Thyroid gland (tissue), 4 donors: ENCODE measurements around the gene CHRNB1.

ENCODE experiments used
- CTCF ChIP-seq, 6 experiments: fragments of 200-600 bp in 3 of 6; fragments of 450-650 bp in 3 of 6; sonication (generic) in 3 of 6; IDR thresholded peaks; one replicate each; pipeline ENCODE4 v1.5.1; 2016 to 2019; ENCODE audit warnings: antibody characterized with exemption in 6 of 6, mild to moderate bottlenecking in 2 of 6, inconsistent platforms in 1 of 6, moderate library complexity in 1 of 6
- POLR2A ChIP-seq, 2 donors: fragments of 450-650 bp; IDR thresholded peaks; one replicate each; pipeline ENCODE4 v1.6.1; 2017; ENCODE audit warnings: antibody characterized with exemption in 2 of 2, mild to moderate bottlenecking in 2 of 2, moderate library complexity in 1 of 2

- TF ChIP-seq CTCF (IDR thresholded peaks at IDR 0.05), result no peak
- TF ChIP-seq POLR2A (IDR thresholded peaks at IDR 0.05), result no peak
Observed at GRCh38 chr17:7409716-7410115, 35.1 kb upstream of the CHRNB1 start.
